Nephron (organoid): ENCODE measurements around the gene FAAP100.
"Not testable (repeated sequence)": the region's sequence is repeated elsewhere in the genome, so short reads cannot be mapped to it uniquely, and the experiment has no call there.

Experiments
- H3K27ac Mint-ChIP-seq, 3 experiments: 2 replicates each; pipeline ENCODE4 v1.8.0; 2020; ENCODE audit warnings: mixed read lengths in 3 of 3, mild to moderate bottlenecking in 2 of 3, moderate library complexity in 1 of 3
- H3K27me3 Mint-ChIP-seq: 2 replicates; pipeline ENCODE4 v1.8.0; 2021; ENCODE audit warnings: low read depth, mild to moderate bottlenecking, moderate library complexity, mixed read lengths
- H3K36me3 Mint-ChIP-seq: 2 replicates; pipeline ENCODE4 v1.8.0; 2020; ENCODE audit warnings: low read depth, mixed read lengths
- H3K4me1 Mint-ChIP-seq: 2 replicates; pipeline ENCODE4 v1.8.0; 2020; ENCODE audit warnings: mixed read lengths
- H3K4me3 Mint-ChIP-seq, 3 experiments: 2 replicates each; pipeline ENCODE4 v1.8.0; 2020; ENCODE audit warnings: mild to moderate bottlenecking in 3 of 3, mixed read lengths in 3 of 3, moderate library complexity in 2 of 3
- H3K9me3 Mint-ChIP-seq: 2 replicates; pipeline ENCODE4 v1.8.0; 2020; ENCODE audit warnings: mixed read lengths
- CTCF ChIP-seq, 3 experiments: fragments of 200-600 bp; sonication (generic); IDR thresholded peaks; one replicate each; pipeline ENCODE4 v1.5.0; 2021; ENCODE audit warnings: antibody characterized with exemption in 3 of 3; ENCODE audit not compliant: unreplicated experiment in 3 of 3

FAAP100 gene

GRCh38 chr17:81534157-81535006, 17.8 kb downstream of the FAAP100 start:
- Mint-ChIP-seq H3K4me1 (peaks cover 9% of the 10 kb centered on the region), H3K27me3 (peaks cover 12% of the 10 kb centered on the region), H3K4me3 (no peak overlapping the region), H3K36me3 (no peaks in the 10 kb centered on the region), H3K9me3 (no peaks in the 10 kb centered on the region), H3K27ac (no peak overlapping the region)
- no peak for TF ChIP-seq CTCF (IDR thresholded peaks at IDR 0.05; ENCODE audit: unreplicated experiment in 3 of 3)

- no peak for TF ChIP-seq CTCF (IDR thresholded peaks at IDR 0.05; ENCODE audit: unreplicated experiment in 3 of 3)
- Mint-ChIP-seq H3K27ac (no peak overlapping the region), H3K4me3 (no peak overlapping the region), H3K9me3 (no peaks in the 10 kb centered on the region), H3K4me1 (peaks cover 9% of the 10 kb centered on the region), H3K27me3 (peaks cover 12% of the 10 kb centered on the region), H3K36me3 (no peaks in the 10 kb centered on the region)
These were observed 18.6 kb downstream of the FAAP100 start for GRCh38 chr17:81533339-81534141.

GRCh38 chr17:81532490-81533287, 19.5 kb downstream of the FAAP100 start:
- H3K4me3 Mint-ChIP-seq = no peak overlapping the region

GRCh38 chr17:81531998-81532404, 20.2 kb downstream of the FAAP100 start:
- H3K36me3 Mint-ChIP-seq, H3K9me3 Mint-ChIP-seq, H3K27ac Mint-ChIP-seq, H3K4me3 Mint-ChIP-seq, H3K4me1 Mint-ChIP-seq: not testable (repeated sequence)
- peaks cover 12% of the 10 kb centered on the region for H3K27me3 Mint-ChIP-seq

More at GRCh38 chr17:81532490-81533287, 19.5 kb downstream of the FAAP100 start:
- Mint-ChIP-seq H3K27me3 (peaks cover 12% of the 10 kb centered on the region), H3K4me1 (peaks cover under 1% of the 10 kb centered on the region), H3K9me3 (no peaks in the 10 kb centered on the region), H3K27ac (no peak overlapping the region), H3K36me3 (no peaks in the 10 kb centered on the region)
- TF ChIP-seq CTCF (IDR thresholded peaks at IDR 0.05; ENCODE audit: unreplicated experiment in 3 of 3) = no peak

- not testable (repeated sequence) for H3K27ac Mint-ChIP-seq, H3K36me3 Mint-ChIP-seq, H3K4me3 Mint-ChIP-seq, H3K4me1 Mint-ChIP-seq, H3K9me3 Mint-ChIP-seq
- H3K27me3 Mint-ChIP-seq = peaks cover 14% of the 10 kb centered on the region
These were observed 21.1 kb downstream of the FAAP100 start for GRCh38 chr17:81531013-81531412.

GRCh38 chr17:81529437-81529803, 22.7 kb downstream of the FAAP100 start:
- no peaks in the 10 kb centered on the region for H3K9me3 Mint-ChIP-seq
- peaks cover 7% of the 10 kb centered on the region for H3K27me3 Mint-ChIP-seq
- H3K4me1 Mint-ChIP-seq = no peaks in the 10 kb centered on the region
- TF ChIP-seq CTCF (IDR thresholded peaks at IDR 0.05; ENCODE audit: unreplicated experiment in 3 of 3) = no peak
- no peaks in the 10 kb centered on the region for H3K36me3 Mint-ChIP-seq
- no peak overlapping the region for H3K4me3 Mint-ChIP-seq
- H3K27ac Mint-ChIP-seq = no peak overlapping the region
